Upper lobe of right lung (tissue), 1 donor: Measurements from ENCODE around the gene CLOCK. TPM values are rescaled to one million over a fixed set of nuclear protein-coding genes. Genes with fewer than 3 reads are reported as not detected.
"Not testable (repeated sequence)": the region's sequence is repeated elsewhere in the genome, so short reads cannot be mapped to it uniquely, and the experiment has no call there.

Experiments used
- ATAC-seq: fragments of 200-7000 bp; cut with Tn5 transposase; one replicate; pipeline ENCODE4 v1.9.1; 2020; ENCODE audit warnings: mild to moderate bottlenecking, moderate library complexity
- DNase-seq: peaks from one replicate; pipeline ENCODE4 v3.0.0-alpha.2; 2020
- H3K27ac ChIP-seq: fragments of 200-600 bp; one replicate; pipeline ENCODE4 v1.8.0; 2022
- H3K27me3 ChIP-seq: fragments of 200-600 bp; one replicate; pipeline ENCODE4 v1.8.0; 2022; ENCODE audit warnings: mild to moderate bottlenecking
- H3K36me3 ChIP-seq: fragments of 200-600 bp; one replicate; pipeline ENCODE4 v1.8.0; 2022
- H3K4me1 ChIP-seq: fragments of 200-600 bp; one replicate; pipeline ENCODE4 v1.8.0; 2022
- H3K4me3 ChIP-seq: fragments of 200-600 bp; one replicate; pipeline ENCODE4 v1.8.0; 2022; ENCODE audit warnings: mild to moderate bottlenecking
- H3K9me3 ChIP-seq: fragments of 200-600 bp; one replicate; pipeline ENCODE4 v1.8.0; 2022
- intact Hi-C: fragments of 100-400 bp; cut with DNase I; formaldehyde crosslinking; loops from one replicate; pipeline ENCODE4 v1.11.0; 2022
- total RNA-seq: library from RNA; stranded (reverse); fragmentation: NEBNext Ultra II Directional; extraction: Animal tissue kit (Norgen Biotek cat#: 25700); gene quantifications from one replicate; pipeline ENCODE4 v1.2.1, GENCODE V29; 2021
- TF ChIP-seq, protein P1 (sequence below): fragments of 200-600 bp; IDR thresholded peaks from one replicate; pipeline ENCODE4 v1.8.0; 2022; ENCODE audit warnings: antibody characterized with exemption
- donor health status: DM: no; HTN: yes; CAD: no; lungs with severe emphysema.

Gene CLOCK
- total RNA-seq, 1 donor from 2014 or later: 24.2 TPM

DNA sequence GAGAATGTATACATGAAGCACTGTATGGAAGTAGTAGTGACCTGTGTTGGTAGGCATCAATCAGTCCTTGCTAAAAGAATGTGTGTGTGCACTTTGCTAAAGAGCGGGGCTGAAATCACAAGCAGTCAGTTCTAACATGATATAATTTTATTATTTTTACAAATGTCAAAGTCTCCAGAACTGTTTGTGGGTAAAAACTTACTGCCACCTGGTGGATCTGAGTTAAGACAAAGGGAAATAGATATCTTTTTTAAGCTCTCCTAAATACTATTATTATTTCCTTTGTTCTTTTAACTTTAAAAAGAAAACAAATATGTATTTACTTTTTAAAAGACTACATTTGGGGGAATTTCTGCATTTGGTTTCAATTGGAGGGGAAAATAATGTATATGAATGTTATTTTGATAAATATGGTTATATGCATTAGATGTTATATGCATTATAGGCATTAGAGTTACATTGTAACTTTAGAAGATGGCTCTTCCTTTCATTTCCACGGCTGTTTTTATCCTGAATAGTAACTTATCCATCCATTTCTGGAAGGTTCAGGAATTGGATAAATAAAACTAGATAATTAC is 7.8 kb upstream of the CLOCK start:
- DNase-seq (no peak), ATAC-seq (no peak)
- Histone ChIP-seq H3K27me3 (no peaks in the 10 kb centered on the region), H3K9me3 (no peaks in the 10 kb centered on the region), H3K36me3 (no peaks in the 10 kb centered on the region), H3K4me3 (no peak overlapping the region), H3K4me1 (no peaks in the 10 kb centered on the region), H3K27ac (no peak overlapping the region)
- TF ChIP-seq, protein P1, sequence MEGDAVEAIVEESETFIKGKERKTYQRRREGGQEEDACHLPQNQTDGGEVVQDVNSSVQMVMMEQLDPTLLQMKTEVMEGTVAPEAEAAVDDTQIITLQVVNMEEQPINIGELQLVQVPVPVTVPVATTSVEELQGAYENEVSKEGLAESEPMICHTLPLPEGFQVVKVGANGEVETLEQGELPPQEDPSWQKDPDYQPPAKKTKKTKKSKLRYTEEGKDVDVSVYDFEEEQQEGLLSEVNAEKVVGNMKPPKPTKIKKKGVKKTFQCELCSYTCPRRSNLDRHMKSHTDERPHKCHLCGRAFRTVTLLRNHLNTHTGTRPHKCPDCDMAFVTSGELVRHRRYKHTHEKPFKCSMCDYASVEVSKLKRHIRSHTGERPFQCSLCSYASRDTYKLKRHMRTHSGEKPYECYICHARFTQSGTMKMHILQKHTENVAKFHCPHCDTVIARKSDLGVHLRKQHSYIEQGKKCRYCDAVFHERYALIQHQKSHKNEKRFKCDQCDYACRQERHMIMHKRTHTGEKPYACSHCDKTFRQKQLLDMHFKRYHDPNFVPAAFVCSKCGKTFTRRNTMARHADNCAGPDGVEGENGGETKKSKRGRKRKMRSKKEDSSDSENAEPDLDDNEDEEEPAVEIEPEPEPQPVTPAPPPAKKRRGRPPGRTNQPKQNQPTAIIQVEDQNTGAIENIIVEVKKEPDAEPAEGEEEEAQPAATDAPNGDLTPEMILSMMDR: peak; percentile 51
- intact Hi-C loops: no loop called here

GRCh38 chr4:55553441-55554201 is 6.9 kb upstream of the CLOCK start:
- TF ChIP-seq, protein P1: no peak
- Histone ChIP-seq H3K36me3 (no peaks in the 10 kb centered on the region), H3K27ac (no peak overlapping the region), H3K4me3 (peak overlapping the region; percentile 36), H3K9me3 (no peaks in the 10 kb centered on the region), H3K4me1 (no peaks in the 10 kb centered on the region), H3K27me3 (no peaks in the 10 kb centered on the region)
- peak; percentile 87 for ATAC-seq
- intact Hi-C loops: no loop called here
- DNase-seq: no peak

DNA sequence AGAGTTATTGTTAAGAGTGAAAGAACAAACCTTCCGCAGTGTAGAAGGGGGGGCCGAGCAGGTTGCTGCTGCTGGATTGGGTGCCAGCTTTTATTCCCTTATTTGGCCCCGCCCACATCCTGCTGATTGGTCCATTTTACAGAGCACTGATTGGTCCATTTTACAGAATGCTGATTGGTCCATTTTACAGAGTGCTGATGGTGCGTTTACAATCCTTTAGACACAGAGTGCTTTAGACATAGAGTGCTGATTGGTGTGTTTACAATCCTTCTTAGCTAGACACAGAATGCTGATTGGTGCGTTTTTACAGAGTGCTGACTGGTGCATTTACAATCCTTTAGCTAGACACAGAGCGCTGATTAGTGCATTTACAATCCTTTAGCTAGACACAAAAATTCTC is 5.3 kb upstream of the CLOCK start:
- H3K9me3 ChIP-seq, H3K27ac ChIP-seq, H3K36me3 ChIP-seq, intact Hi-C loops, DNase-seq, H3K27me3 ChIP-seq, ATAC-seq, H3K4me1 ChIP-seq, H3K4me3 ChIP-seq: not testable (repeated sequence)

- ATAC-seq (no peak), DNase-seq (no peak)
- no peaks in the 10 kb centered on the region for H3K27me3 ChIP-seq
- TF ChIP-seq, protein P1: no peak
- no peaks in the 10 kb centered on the region for H3K9me3 ChIP-seq
- H3K4me3 ChIP-seq: no peak overlapping the region
- intact Hi-C loops: no loop called here
- H3K36me3 ChIP-seq: no peaks in the 10 kb centered on the region
- no peak overlapping the region for H3K27ac ChIP-seq
- H3K4me1 ChIP-seq: peaks cover 8% of the 10 kb centered on the region
Observed at GRCh38 chr4:55549888-55550287, 3.2 kb upstream of the CLOCK start.

DNA sequence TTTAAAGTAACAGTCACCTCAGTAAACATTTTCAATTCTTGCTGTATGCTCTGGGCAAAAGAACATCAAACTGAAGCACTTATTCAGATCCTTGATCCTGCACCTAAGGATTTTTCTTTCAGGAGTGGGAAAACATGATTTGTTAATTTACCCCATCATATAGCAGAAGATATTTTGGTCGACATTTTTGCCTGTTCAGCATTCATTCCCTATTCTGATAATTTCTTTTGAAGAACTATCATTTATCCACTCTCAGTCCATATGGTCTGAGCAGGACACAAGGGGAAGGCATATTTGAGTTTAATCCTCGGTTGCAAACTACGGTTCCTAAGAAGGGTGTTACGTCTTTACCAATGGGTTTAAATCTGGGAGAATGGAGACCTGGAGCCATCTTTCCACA is 1.2 kb upstream of the CLOCK start:
- Histone ChIP-seq H3K36me3 (no peaks in the 10 kb centered on the region), H3K27me3 (no peaks in the 10 kb centered on the region), H3K4me1 (peaks cover 13% of the 10 kb centered on the region), H3K4me3 (peak overlapping the region; percentile 92), H3K27ac (peak overlapping the region; percentile 94), H3K9me3 (no peaks in the 10 kb centered on the region)
- DNase-seq (no peak), ATAC-seq (no peak)
- intact Hi-C loops: no loop called here
- TF ChIP-seq, protein P1: no peak

DNA sequence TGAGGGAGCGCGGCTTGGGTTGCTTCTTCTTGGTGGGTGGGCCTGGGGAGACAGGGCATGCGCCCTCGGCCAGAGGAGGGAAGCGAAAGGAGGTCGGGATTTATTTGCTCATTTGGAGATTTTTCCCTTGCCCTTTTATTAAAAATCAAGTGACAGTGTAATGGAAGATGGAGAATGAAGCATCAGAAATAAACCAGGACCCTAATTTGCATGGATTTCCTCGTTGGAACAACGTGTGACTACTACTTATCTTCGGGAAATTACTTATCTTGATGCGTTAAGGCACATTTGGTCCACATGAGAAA is 709 bp upstream of the CLOCK start:
- TF ChIP-seq, protein P1: no peak
- no peaks in the 10 kb centered on the region for H3K27me3 ChIP-seq
- H3K36me3 ChIP-seq: no peaks in the 10 kb centered on the region
- H3K9me3 ChIP-seq: no peaks in the 10 kb centered on the region
- H3K4me3 ChIP-seq: peak overlapping the region; percentile 92
- H3K27ac ChIP-seq: peak overlapping the region; percentile 94
- H3K4me1 ChIP-seq: peaks cover 13% of the 10 kb centered on the region
- intact Hi-C loops: no loop called here
- DNase-seq: no peak
- no peak for ATAC-seq
